HG03060 (cell line): ENCODE data around the gene SKIC2.
"Not testable (repeated sequence)": the region's sequence is repeated elsewhere in the genome, so short reads cannot be mapped to it uniquely, and the experiment has no call there.

Source experiments
- ATAC-seq: cut with Tn5 transposase; IDR thresholded peaks from one replicate; pipeline ENCODE4 v1.9.1; 2021; ENCODE audit warnings: low read depth, moderate number of reproducible peaks; ENCODE audit not compliant: unreplicated experiment

Gene SKIC2

GRCh38 chr6:31968791-31969711 lies 10.1 kb downstream of the SKIC2 start:
- no peak for ATAC-seq

GRCh38 chr6:31969712-31970603 lies 11.0 kb downstream of the SKIC2 start:
- ATAC-seq, result no peak

GRCh38 chr6:31970604-31971271 lies 11.8 kb downstream of the SKIC2 start:
- no peak for ATAC-seq

GRCh38 chr6:31971279-31971992 lies 12.5 kb downstream of the SKIC2 start:
- ATAC-seq, result no peak

- ATAC-seq, result peak; percentile 78
These were observed 13.2 kb downstream of the SKIC2 start, which contains the start of gene DXO for GRCh38 chr6:31971993-31972708. DXO (minus strand) TSS chr6:31972138; CDS start chr6:31971675, 463 bp downstream.

- ATAC-seq, result no peak
These were observed 13.9 kb downstream of the SKIC2 start for GRCh38 chr6:31972709-31973350.

GRCh38 chr6:31976065-31976464 lies 17.1 kb downstream of the SKIC2 start:
- not testable (repeated sequence) for ATAC-seq

GRCh38 chr6:31977816-31978431 lies 18.9 kb downstream of the SKIC2 start:
- no peak for ATAC-seq

- no peak for ATAC-seq
These were observed 19.9 kb downstream of the SKIC2 start for GRCh38 chr6:31978831-31979230.

- no peak for ATAC-seq
These were observed 20.4 kb downstream of the SKIC2 start for GRCh38 chr6:31979238-31979898.

- not testable (repeated sequence) for ATAC-seq
These were observed 21.4 kb downstream of the SKIC2 start for GRCh38 chr6:31980195-31980876.

GRCh38 chr6:31980998-31981397 lies 22.0 kb downstream of the SKIC2 start:
- not testable (repeated sequence) for ATAC-seq

- ATAC-seq, result not testable (repeated sequence)
These were observed 22.8 kb downstream of the SKIC2 start, which contains the start of gene C4A for GRCh38 chr6:31981744-31982143. C4A (plus strand) TSS chr6:31982057; CDS start chr6:31982108, 51 bp downstream.

GRCh38 chr6:31989363-31989762 lies 30.4 kb downstream of the SKIC2 start:
- ATAC-seq, result not testable (repeated sequence)

- ATAC-seq, result not testable (repeated sequence)
These were observed 35.4 kb downstream of the SKIC2 start for GRCh38 chr6:31994421-31994820.

- not testable (repeated sequence) for ATAC-seq
These were observed 37.4 kb downstream of the SKIC2 start for GRCh38 chr6:31996385-31996784.
